H9 (cell line): Measurements from ENCODE around the gene MLYCD. TPM values are rescaled to one million over a fixed set of nuclear protein-coding genes. Genes with fewer than 3 reads are reported as not detected.

ENCODE experiments used
- DNase-seq: peaks from one replicate; pipeline ENCODE4 v3.0.0-alpha.2; 2017
- H2AFZ ChIP-seq: one replicate; pipeline ENCODE4 v1.6.1; 2013; ENCODE audit warnings: mild to moderate bottlenecking, low read length, control low read depth, moderate library complexity
- H2AK5ac ChIP-seq: 2 replicates; pipeline ENCODE4 v1.6.1; 2013; ENCODE audit warnings: low read length, control low read depth, mixed read lengths; ENCODE audit not compliant: insufficient read length
- H2BK120ac ChIP-seq: one replicate; pipeline ENCODE4 v1.6.1; 2013; ENCODE audit warnings: low read depth, mild to moderate bottlenecking, low read length, control low read depth, inconsistent platforms; ENCODE audit not compliant: poor library complexity, severe bottlenecking
- H2BK12ac ChIP-seq: 2 replicates; pipeline ENCODE4 v1.6.1; 2013; ENCODE audit warnings: low read length, control low read depth, mixed read lengths, low read depth; ENCODE audit not compliant: insufficient read length
- H2BK15ac ChIP-seq: 2 replicates; pipeline ENCODE4 v1.6.1; 2013; ENCODE audit warnings: low read depth, low read length, control low read depth
- H2BK20ac ChIP-seq: one replicate; pipeline ENCODE4 v1.6.1; 2013; ENCODE audit warnings: low read depth, mild to moderate bottlenecking, low read length, control low read depth, inconsistent platforms; ENCODE audit not compliant: poor library complexity, severe bottlenecking
- H2BK5ac ChIP-seq: 2 replicates; pipeline ENCODE4 v1.6.1; 2013; ENCODE audit warnings: low read length, control low read depth, mixed read lengths; ENCODE audit not compliant: insufficient read length
- H3K14ac ChIP-seq: 2 replicates; pipeline ENCODE4 v1.6.1; 2013; ENCODE audit warnings: low read length, control low read depth; ENCODE audit not compliant: insufficient read depth
- H3K18ac ChIP-seq: 2 replicates; pipeline ENCODE4 v1.6.1; 2013; ENCODE audit warnings: low read depth, mild to moderate bottlenecking, mixed read lengths, low read length, control low read depth; ENCODE audit not compliant: insufficient read length
- H3K23ac ChIP-seq: 2 replicates; pipeline ENCODE4 v1.6.1; 2013; ENCODE audit warnings: low read length, control low read depth, mixed read lengths, low read depth; ENCODE audit not compliant: insufficient read length
- H3K23me2 ChIP-seq: 2 replicates; pipeline ENCODE4 v1.6.1; 2013; ENCODE audit warnings: low read depth, mild to moderate bottlenecking, mixed read lengths, low read length, control low read depth; ENCODE audit not compliant: insufficient read length, poor library complexity, severe bottlenecking
- H3K27ac ChIP-seq: 2 replicates; pipeline ENCODE4 v1.5.1; 2013; ENCODE audit warnings: low read length, control low read depth, mixed read lengths, low read depth; ENCODE audit not compliant: insufficient read length
- H3K27me3 ChIP-seq: 2 replicates; pipeline ENCODE4 v1.6.1; 2013; ENCODE audit warnings: low read length, control low read depth, inconsistent platforms; ENCODE audit not compliant: insufficient read depth
- H3K4ac ChIP-seq: 2 replicates; pipeline ENCODE4 v1.6.1; 2013; ENCODE audit warnings: low read depth, mild to moderate bottlenecking, control low read depth, inconsistent platforms, low read length, moderate library complexity
- H3K4me1 ChIP-seq: 2 replicates; pipeline ENCODE4 v1.6.1; 2013; ENCODE audit warnings: low read length, control low read depth, inconsistent platforms; ENCODE audit not compliant: insufficient read depth
- H3K4me2 ChIP-seq: 2 replicates; pipeline ENCODE4 v1.6.1; 2013; ENCODE audit warnings: low read length, control low read depth, mixed read lengths; ENCODE audit not compliant: insufficient read length, insufficient read depth
- H3K56ac ChIP-seq: 2 replicates; pipeline ENCODE4 v1.6.1; 2013; ENCODE audit warnings: low read depth, mild to moderate bottlenecking, mixed read lengths, low read length, control low read depth; ENCODE audit not compliant: insufficient read length
- H3K79me1 ChIP-seq: 2 replicates; pipeline ENCODE4 v1.6.1; 2013; ENCODE audit warnings: low read depth, mild to moderate bottlenecking, moderate library complexity, low read length, control low read depth, inconsistent platforms; ENCODE audit not compliant: insufficient read depth, poor library complexity, severe bottlenecking
- H3K79me2 ChIP-seq: 2 replicates; pipeline ENCODE4 v1.6.1; 2013; ENCODE audit warnings: low read length, control low read depth, inconsistent platforms; ENCODE audit not compliant: insufficient read depth
- H3K9ac ChIP-seq: 2 replicates; pipeline ENCODE4 v1.6.1; 2013; ENCODE audit warnings: low read length, control low read depth, mixed read lengths; ENCODE audit not compliant: insufficient read length; ENCODE audit errors: extremely low read depth
- H3K9me3 ChIP-seq: one replicate; pipeline ENCODE4 v1.6.1; 2013; ENCODE audit warnings: low read depth, low read length, inconsistent platforms; ENCODE audit not compliant: control insufficient read depth
- H3T11ph ChIP-seq: one replicate; pipeline ENCODE4 v1.6.1; 2013; ENCODE audit warnings: mild to moderate bottlenecking, low read length, control low read depth, inconsistent platforms
- H4K20me1 ChIP-seq: one replicate; pipeline ENCODE4 v1.6.1; 2013; ENCODE audit not compliant: control insufficient read depth, insufficient read length, insufficient read depth
- H4K5ac ChIP-seq: 2 replicates; pipeline ENCODE4 v1.6.1; 2013; ENCODE audit warnings: low read depth, mild to moderate bottlenecking, mixed read lengths, low read length, control low read depth; ENCODE audit not compliant: insufficient read length
- H4K8ac ChIP-seq: replicated peaks from 2 replicates; pipeline ENCODE4 v1.6.1; 2013; ENCODE audit warnings: low read length, control low read depth, mixed read lengths, low read depth; ENCODE audit not compliant: insufficient read length
- H4K91ac ChIP-seq: 2 replicates; pipeline ENCODE4 v1.6.1; 2013; ENCODE audit warnings: low read depth, mild to moderate bottlenecking, moderate library complexity, mixed read lengths, low read length, control low read depth; ENCODE audit not compliant: insufficient read length
- H3K27ac Mint-ChIP-seq, 3 experiments: 2 replicates in 2 of 3; 3 replicates in 1 of 3; pipeline ENCODE4 v1.8.0; 2020 to 2021; ENCODE audit warnings: mixed read lengths in 3 of 3, mild to moderate bottlenecking in 1 of 3, moderate library complexity in 1 of 3
- H3K27me3 Mint-ChIP-seq: 2 replicates; pipeline ENCODE4 v1.8.0; 2021; ENCODE audit warnings: low read depth, mild to moderate bottlenecking, moderate library complexity, mixed read lengths
- H3K36me3 Mint-ChIP-seq, 3 experiments: 2 replicates in 2 of 3; 3 replicates in 1 of 3; pipeline ENCODE4 v1.8.0; 2020 to 2021; ENCODE audit warnings: low read depth in 3 of 3, mixed read lengths in 3 of 3; ENCODE audit not compliant: insufficient read depth in 1 of 3
- H3K4me1 Mint-ChIP-seq, 2 experiments: 2 replicates each; pipeline ENCODE4 v1.8.0; 2020; ENCODE audit warnings: mixed read lengths in 2 of 2
- H3K4me3 Mint-ChIP-seq, 2 experiments: 2 replicates in 1 of 2; 3 replicates in 1 of 2; pipeline ENCODE4 v1.8.0; 2020 to 2021; ENCODE audit warnings: mild to moderate bottlenecking in 2 of 2, mixed read lengths in 2 of 2, moderate library complexity in 1 of 2
- H3K9me3 Mint-ChIP-seq, 2 experiments: 2 replicates in 1 of 2; 3 replicates in 1 of 2; pipeline ENCODE4 v1.8.0; 2020; ENCODE audit warnings: mild to moderate bottlenecking in 2 of 2, mixed read lengths in 2 of 2, moderate library complexity in 1 of 2
- CTCF ChIP-seq: fragments of 200-600 bp; sonication (generic); conservative IDR thresholded peaks from 3 replicates; pipeline ENCODE4 v1.8.0; 2021; ENCODE audit warnings: antibody characterized with exemption, mild to moderate bottlenecking
- WGBS: extraction: QIAGEN DNeasy Blood & Tissue Kit; methylation state at CpG from one replicate; pipeline ENCODE4 v1.1.7; 2013; ENCODE audit warnings: missing lambda C conversion rate, low lambda C conversion rate, mixed read lengths; ENCODE audit not compliant: insufficient read length; ENCODE audit errors: extremely low coverage; 5-methylcytosine and 5-hydroxymethylcytosine counted together
- total RNA-seq: library from RNA; stranded (reverse); gene quantifications from 2 replicates; pipeline ENCODE4 v1.2.1, GENCODE V29; 2021

Gene MLYCD
- total RNA-seq, 1 experiment from 2014 or later, result 7.1 TPM

GRCh38 chr16:83895243-83895642 is 3.7 kb upstream of the MLYCD start:
- H3K36me3 Mint-ChIP-seq, result peaks cover 0 to 4% (median 2%) of the 10 kb centered on the region in 3 experiments; a peak in 3 of 7 replicates
- H3K27ac Mint-ChIP-seq, result no peak overlapping the region
- Histone ChIP-seq H3K27me3 (no peaks in the 10 kb centered on the region), H2AFZ (no peak overlapping the region), H4K20me1 (no peaks in the 10 kb centered on the region), H3K4me2 (no peak overlapping the region), H2BK20ac (no peak overlapping the region), H3K9me3 (no peaks in the 10 kb centered on the region), H2BK12ac (no peak overlapping the region), H3K9ac (no peak overlapping the region), H2BK5ac (no peak overlapping the region), H3K14ac (no peak overlapping the region), H2BK120ac (no peak overlapping the region), H3K18ac (no peak overlapping the region), H4K5ac (no peak overlapping the region), H2BK15ac (no peak overlapping the region), H3K23me2 (peaks cover 8% of the 10 kb centered on the region), H3T11ph (no peak overlapping the region), H3K79me2 (no peaks in the 10 kb centered on the region), H4K91ac (no peak overlapping the region), H4K8ac (no peak overlapping the region), H3K79me1 (no peaks in the 10 kb centered on the region), H3K23ac (no peak overlapping the region), H3K56ac (no peak overlapping the region), H3K4ac (no peak overlapping the region), H3K4me1 (peaks cover 2% of the 10 kb centered on the region; the same call in 1 of the 2 replicates), H2AK5ac (no peak overlapping the region), H3K27ac (no peak overlapping the region)
- no peak overlapping the region for H3K4me3 Mint-ChIP-seq
- H3K4me1 Mint-ChIP-seq, result peaks cover 14% of the 10 kb centered on the region in 2 experiments
- WGBS, result no CpG with 5 or more reads among the region's 4 CpGs
- H3K27me3 Mint-ChIP-seq, result peaks cover 4% of the 10 kb centered on the region
- peaks cover 11 to 14% of the 10 kb centered on the region in 2 experiments for H3K9me3 Mint-ChIP-seq
- DNase-seq, result no peak
- no peak for TF ChIP-seq CTCF
